Ishikawa (cell line): ENCODE measurements around the gene STK32A.

Experiments used
- CEBPB ChIP-seq: IDR thresholded peaks from 2 replicates; pipeline ENCODE4 v1.6.1; 2012
- CREB1 ChIP-seq: IDR thresholded peaks from 2 replicates; pipeline ENCODE4 v1.6.1; 2012; ENCODE audit warnings: low read depth
- EGR1 ChIP-seq: IDR thresholded peaks from 2 replicates; pipeline ENCODE4 v1.6.1; 2012
- EP300 ChIP-seq: IDR thresholded peaks from 2 replicates; pipeline ENCODE4 v1.6.1; 2012; ENCODE audit warnings: borderline replicate concordance
- FOXM1 ChIP-seq: IDR thresholded peaks from 2 replicates; pipeline ENCODE4 v1.6.1; 2012; ENCODE audit warnings: low read depth, borderline replicate concordance
- MAX ChIP-seq: IDR thresholded peaks from 2 replicates; pipeline ENCODE4 v1.6.1; 2012
- NFIC ChIP-seq: IDR thresholded peaks from 2 replicates; pipeline ENCODE4 v1.6.1; 2012
- RAD21 ChIP-seq: IDR thresholded peaks from 2 replicates; pipeline ENCODE4 v1.6.1; 2012; ENCODE audit warnings: low read depth
- REST ChIP-seq: IDR thresholded peaks from 2 replicates; pipeline ENCODE4 v1.6.1; 2012; ENCODE audit warnings: low read depth, mild to moderate bottlenecking
- TAF1 ChIP-seq: IDR thresholded peaks from 2 replicates; pipeline ENCODE4 v1.6.1; 2012; ENCODE audit warnings: low read depth, mild to moderate bottlenecking
- TCF12 ChIP-seq: IDR thresholded peaks from 2 replicates; pipeline ENCODE4 v1.6.1; 2012; ENCODE audit warnings: low read depth
- TEAD4 ChIP-seq: IDR thresholded peaks from 2 replicates; pipeline ENCODE4 v1.6.1; 2012
- USF1 ChIP-seq: IDR thresholded peaks from 2 replicates; pipeline ENCODE4 v1.6.1; 2012
- YY1 ChIP-seq: IDR thresholded peaks from 2 replicates; pipeline ENCODE4 v1.6.1; 2012; ENCODE audit warnings: low read depth
- ZBTB7A ChIP-seq: IDR thresholded peaks from 2 replicates; pipeline ENCODE4 v1.6.1; 2012; ENCODE audit warnings: low read depth

The STK32A gene

GRCh38 chr5:147384346-147385193, 149.7 kb downstream of the STK32A start:
- TF ChIP-seq MAX (no peak), CREB1 (no peak), CEBPB (no peak), TEAD4 (no peak), EGR1 (no peak), REST (no peak), EP300 (no peak), NFIC (no peak), RAD21 (no peak), USF1 (no peak)

- TF ChIP-seq TAF1 (no peak), NFIC (no peak), CREB1 (no peak), MAX (no peak), FOXM1 (no peak)
Measured at GRCh38 chr5:147387109-147387508, 152.3 kb downstream of the STK32A start.

- TF ChIP-seq RAD21 (no peak), YY1 (no peak), TAF1 (no peak), CEBPB (no peak), ZBTB7A (no peak), MAX (no peak), FOXM1 (no peak), EP300 (no peak), CREB1 (no peak)
Measured at GRCh38 chr5:147388184-147389108, 153.6 kb downstream of the STK32A start.

GRCh38 chr5:147390654-147391225, 155.9 kb downstream of the STK32A start:
- TF ChIP-seq TCF12 (no peak), RAD21 (no peak), TAF1 (no peak), NFIC (no peak), EGR1 (no peak), REST (no peak), ZBTB7A (no peak), USF1 (no peak), EP300 (no peak), FOXM1 (no peak), TEAD4 (no peak), CREB1 (no peak), MAX (no peak), CEBPB (no peak), YY1 (no peak)

GRCh38 chr5:147391781-147392180, 157.0 kb downstream of the STK32A start:
- TF ChIP-seq EP300 (no peak), RAD21 (peak; percentile 40)
